Spleen (tissue), 7 donors: ENCODE measurements around the gene KIR3DL3.

ENCODE experiments used
- CTCF ChIP-seq, 11 experiments: fragments of 200-600 bp in 7 of 11; fragments of 450-650 bp in 4 of 11; sonication (generic) in 4 of 11; IDR thresholded peaks in 8 of 11; conservative IDR thresholded peaks in 3 of 11; 1 replicate in 7 of 11; 2 replicates in 4 of 11; pipeline versions ENCODE4 v1.4.0 to v1.8.0; 2016 to 2021; ENCODE audit warnings: antibody characterized with exemption in 11 of 11, inconsistent platforms in 4 of 11, mild to moderate bottlenecking in 1 of 11
- POLR2A ChIP-seq, 3 donors: fragments of 450-650 bp; IDR thresholded peaks; one replicate each; pipeline ENCODE4 v1.5.1; 2017; ENCODE audit warnings: antibody characterized with exemption in 3 of 3, mild to moderate bottlenecking in 1 of 3
- donor health status: DM: no; HTN: no; CAD: no; lungs with moderate emphysema.
- donor health status: DM: no; HTN: no; CAD: no.
- donor health status: DM: no; HTN: no; CAD: no.

GRCh38 chr19:54692298-54692615 is 32.0 kb upstream of the KIR3DL3 start:
- TF ChIP-seq CTCF (IDR thresholded peaks at IDR 0.05 in 8 of 11, conservative IDR thresholded peaks at IDR 0.05 in 3 of 11), result no peak
- no peak for TF ChIP-seq POLR2A (IDR thresholded peaks at IDR 0.05)
